Measurements from ENCODE around the gene DGKB. TPM values are rescaled to one million over a fixed set of nuclear protein-coding genes. Genes with fewer than 3 reads are reported as not detected.

DGKB gene
- total RNA-seq, 1 experiment from 2014 or later: not detected

GRCh38 chr7:14760730-14761478 lies 141.6 kb downstream of the DGKB start:
- Histone ChIP-seq H3K36me3 (ENCODE audit: control insufficient read depth, insufficient read depth, low read length) (no peaks in the 10 kb centered on the region), H3K27me3 (ENCODE audit: control insufficient read depth, insufficient read depth, low read length) (no peaks in the 10 kb centered on the region), H3K27ac (ENCODE audit: low read length) (no peak overlapping the region), H3K9me3 (ENCODE audit: control insufficient read depth, insufficient read depth, low read depth, low read length) (no peaks in the 10 kb centered on the region), H3K4me1 (ENCODE audit: control insufficient read depth, insufficient read depth, low read length) (no peaks in the 10 kb centered on the region), H3K4me3 (ENCODE audit: low read depth in 2 of 2, low read length in 2 of 2) (no peak overlapping the region)
- ATAC-seq (no peak), DNase-seq (ENCODE audit: low read depth, low spot score) (no peak)
- TF ChIP-seq CTCF (IDR thresholded peaks at IDR 0.05): no peak
- TF ChIP-seq SIN3A (IDR thresholded peaks at IDR 0.05; ENCODE audit: borderline replicate concordance, insufficient read depth, low read depth, low read length): no peak
- TF ChIP-seq, protein P1, sequence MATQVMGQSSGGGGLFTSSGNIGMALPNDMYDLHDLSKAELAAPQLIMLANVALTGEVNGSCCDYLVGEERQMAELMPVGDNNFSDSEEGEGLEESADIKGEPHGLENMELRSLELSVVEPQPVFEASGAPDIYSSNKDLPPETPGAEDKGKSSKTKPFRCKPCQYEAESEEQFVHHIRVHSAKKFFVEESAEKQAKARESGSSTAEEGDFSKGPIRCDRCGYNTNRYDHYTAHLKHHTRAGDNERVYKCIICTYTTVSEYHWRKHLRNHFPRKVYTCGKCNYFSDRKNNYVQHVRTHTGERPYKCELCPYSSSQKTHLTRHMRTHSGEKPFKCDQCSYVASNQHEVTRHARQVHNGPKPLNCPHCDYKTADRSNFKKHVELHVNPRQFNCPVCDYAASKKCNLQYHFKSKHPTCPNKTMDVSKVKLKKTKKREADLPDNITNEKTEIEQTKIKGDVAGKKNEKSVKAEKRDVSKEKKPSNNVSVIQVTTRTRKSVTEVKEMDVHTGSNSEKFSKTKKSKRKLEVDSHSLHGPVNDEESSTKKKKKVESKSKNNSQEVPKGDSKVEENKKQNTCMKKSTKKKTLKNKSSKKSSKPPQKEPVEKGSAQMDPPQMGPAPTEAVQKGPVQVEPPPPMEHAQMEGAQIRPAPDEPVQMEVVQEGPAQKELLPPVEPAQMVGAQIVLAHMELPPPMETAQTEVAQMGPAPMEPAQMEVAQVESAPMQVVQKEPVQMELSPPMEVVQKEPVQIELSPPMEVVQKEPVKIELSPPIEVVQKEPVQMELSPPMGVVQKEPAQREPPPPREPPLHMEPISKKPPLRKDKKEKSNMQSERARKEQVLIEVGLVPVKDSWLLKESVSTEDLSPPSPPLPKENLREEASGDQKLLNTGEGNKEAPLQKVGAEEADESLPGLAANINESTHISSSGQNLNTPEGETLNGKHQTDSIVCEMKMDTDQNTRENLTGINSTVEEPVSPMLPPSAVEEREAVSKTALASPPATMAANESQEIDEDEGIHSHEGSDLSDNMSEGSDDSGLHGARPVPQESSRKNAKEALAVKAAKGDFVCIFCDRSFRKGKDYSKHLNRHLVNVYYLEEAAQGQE (IDR thresholded peaks at IDR 0.05; ENCODE audit: insufficient read depth in 1 of 2, low read depth in 2 of 2, low read length in 1 of 2): no peak
- TF ChIP-seq TCF7L2 (IDR thresholded peaks at IDR 0.05; ENCODE audit: low read depth, low read length): no peak
- no peak for TF ChIP-seq POLR2AphosphoS5 (IDR thresholded peaks at IDR 0.05; ENCODE audit: low read depth, low read length)
- CTCF ChIA-PET: no interaction called here
- intact Hi-C loops (cut with micrococcal nuclease; ENCODE audit: unreplicated experiment) (no loop called here), in situ Hi-C loops (cut with HindIII; ENCODE audit: low pct_unique_long_range_greater_than_20kb, low sequenced_read_pairs) (no loop called here)
- BruUV-seq (replicated peaks): no TSS peak
- POLR2A ChIA-PET: no interaction called here

DNA sequence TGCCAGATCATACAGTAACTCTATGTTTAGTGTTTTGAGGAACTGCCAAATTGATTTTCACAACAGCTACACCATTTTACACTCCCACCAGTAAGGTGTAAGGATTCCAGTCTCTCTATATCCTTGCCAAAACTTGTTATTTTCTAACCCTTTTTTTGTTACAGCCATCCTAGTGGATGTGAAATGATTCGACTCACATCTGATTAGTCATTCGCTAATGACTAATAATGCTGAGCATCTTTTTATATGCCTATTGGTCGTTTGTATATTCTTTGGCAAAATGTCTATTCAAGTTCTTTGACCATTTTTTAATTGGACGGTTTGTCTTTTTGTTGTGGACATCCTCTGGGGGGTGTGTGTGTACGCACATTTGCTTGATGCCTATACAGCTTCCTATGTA lies 142.8 kb downstream of the DGKB start:
- DNase-seq (ENCODE audit: low read depth, low spot score): no peak
- intact Hi-C loops (cut with micrococcal nuclease; ENCODE audit: unreplicated experiment): no loop called here
- no peaks in the 10 kb centered on the region for H3K9me3 ChIP-seq (ENCODE audit: control insufficient read depth, insufficient read depth, low read depth, low read length)
- H3K27ac ChIP-seq (ENCODE audit: low read length): no peak overlapping the region
- no peak for ATAC-seq
- ChIA-PET CTCF (no interaction called here), POLR2A (no interaction called here)
- no peak overlapping the region for H3K4me3 ChIP-seq (ENCODE audit: low read depth in 2 of 2, low read length in 2 of 2)
- in situ Hi-C loops (cut with HindIII; ENCODE audit: low pct_unique_long_range_greater_than_20kb, low sequenced_read_pairs): no loop called here
- TF ChIP-seq TCF7L2 (IDR thresholded peaks at IDR 0.05; ENCODE audit: low read depth, low read length) (no peak), SIN3A (IDR thresholded peaks at IDR 0.05; ENCODE audit: borderline replicate concordance, insufficient read depth, low read depth, low read length) (no peak), POLR2AphosphoS5 (IDR thresholded peaks at IDR 0.05; ENCODE audit: low read depth, low read length) (no peak), CTCF (IDR thresholded peaks at IDR 0.05) (no peak; the same call in 1 of the 2 replicates)
- TF ChIP-seq, protein P1 (IDR thresholded peaks at IDR 0.05; ENCODE audit: insufficient read depth in 1 of 2, low read depth in 2 of 2, low read length in 1 of 2): no peak
- no peaks in the 10 kb centered on the region for H3K36me3 ChIP-seq (ENCODE audit: control insufficient read depth, insufficient read depth, low read length)
- H3K4me1 ChIP-seq (ENCODE audit: control insufficient read depth, insufficient read depth, low read length): no peaks in the 10 kb centered on the region
- BruUV-seq (replicated peaks): no TSS peak
- H3K27me3 ChIP-seq (ENCODE audit: control insufficient read depth, insufficient read depth, low read length): no peaks in the 10 kb centered on the region
